Hepatocyte (in vitro differentiated cells): ENCODE data around the gene PCCA. TPM values are rescaled to one million over a fixed set of nuclear protein-coding genes. Genes with fewer than 3 reads are reported as not detected.
"Not testable (repeated sequence)": the region's sequence is repeated elsewhere in the genome, so short reads cannot be mapped to it uniquely, and the experiment has no call there.

Experiments
- DNase-seq: peaks from one replicate; pipeline ENCODE4 v3.0.0-alpha.2; 2016; ENCODE audit warnings: low spot score
- H2AFZ ChIP-seq: fragments of 200-600 bp; sonication (generic); 2 replicates; pipeline ENCODE4 v1.6.0; 2016; ENCODE audit warnings: antibody characterized with exemption, mild to moderate bottlenecking
- H3K27ac ChIP-seq: fragments of 200-600 bp; sonication (generic); 2 replicates; pipeline ENCODE4 v1.5.1; 2016; ENCODE audit warnings: mild to moderate bottlenecking
- H3K27me3 ChIP-seq: fragments of 200-600 bp; sonication (generic); 2 replicates; pipeline ENCODE4 v1.6.1; 2016
- H3K36me3 ChIP-seq: fragments of 200-600 bp; sonication (generic); replicated peaks from 2 replicates; pipeline ENCODE4 v1.5.1; 2016; ENCODE audit warnings: low read depth; ENCODE audit not compliant: insufficient read depth
- H3K4me1 ChIP-seq: fragments of 200-600 bp; sonication (generic); 2 replicates; pipeline ENCODE4 v1.5.1; 2016; ENCODE audit warnings: mild to moderate bottlenecking, moderate library complexity; ENCODE audit not compliant: insufficient read depth
- H3K4me2 ChIP-seq: fragments of 200-600 bp; sonication (generic); 2 replicates; pipeline ENCODE4 v1.6.0; 2016
- H3K4me3 ChIP-seq: fragments of 200-600 bp; sonication (generic); 2 replicates; pipeline ENCODE4 v1.5.1; 2016; ENCODE audit warnings: mild to moderate bottlenecking
- H3K79me2 ChIP-seq: fragments of 200-600 bp; sonication (generic); 2 replicates; pipeline ENCODE4 v1.6.0; 2017; ENCODE audit warnings: mild to moderate bottlenecking
- H3K9me2 ChIP-seq: fragments of 200-600 bp; sonication (generic); replicated peaks from 2 replicates; pipeline ENCODE4 v1.6.0; 2017; ENCODE audit warnings: mild to moderate bottlenecking; ENCODE audit not compliant: insufficient read depth
- H3K9me3 ChIP-seq: fragments of 200-600 bp; sonication (generic); 2 replicates; pipeline ENCODE4 v1.5.1; 2016; ENCODE audit warnings: low read depth, mild to moderate bottlenecking
- H4K20me1 ChIP-seq: fragments of 200-600 bp; sonication (generic); 2 replicates; pipeline ENCODE4 v1.6.0; 2016; ENCODE audit warnings: mild to moderate bottlenecking; ENCODE audit not compliant: insufficient read depth, poor library complexity, severe bottlenecking
- CTCF ChIP-seq: fragments of 200-600 bp; sonication (generic); IDR thresholded peaks from 2 replicates; pipeline ENCODE4 v1.5.1; 2016; ENCODE audit warnings: antibody characterized with exemption, mild to moderate bottlenecking; ENCODE audit not compliant: poor library complexity
- EZH2 ChIP-seq: fragments of 200-600 bp; sonication (generic); IDR thresholded peaks from 2 replicates; pipeline ENCODE4 v1.6.1; 2016; ENCODE audit warnings: antibody characterized with exemption, mild to moderate bottlenecking, borderline replicate concordance
- EZH2phosphoT487 ChIP-seq: fragments of 200-600 bp; sonication (generic); IDR thresholded peaks from one replicate; pipeline ENCODE4 v1.6.1; 2018; ENCODE audit warnings: antibody characterized with exemption, mild to moderate bottlenecking, low read depth, moderate library complexity; ENCODE audit not compliant: unreplicated experiment, severe bottlenecking
- WGBS: methylation state at CpG from one replicate; pipeline ENCODE4 v1.1.6; 2016; ENCODE audit warnings: low lambda C conversion rate; ENCODE audit errors: missing lambda C conversion rate; 5-methylcytosine and 5-hydroxymethylcytosine counted together
- polyA plus RNA-seq: library from polyadenylated mRNA; unstranded; fragments of >200 nt; fragmentation: Nextera tagmentation; extraction: Ambion mirVana; gene quantifications from 2 replicates; pipeline ENCODE4 v1.2.1, GENCODE V29; 2016
- total RNA-seq: library from RNA; depleted of rRNA; stranded (reverse); fragments of >200 nt; gene quantifications from 2 replicates; pipeline ENCODE4 v1.2.3, GENCODE V29; 2014

Gene PCCA
- total and polyA plus RNA-seq, 2 experiments from 2014 or later, result 23.6 to 28.2 TPM

- DNase-seq, result no peak
- no peaks in the 10 kb centered on the region for H3K79me2 ChIP-seq
- no peak overlapping the region for H3K27ac ChIP-seq
- no peaks in the 10 kb centered on the region for H3K4me1 ChIP-seq
- TF ChIP-seq CTCF (no peak), EZH2phosphoT487 (no peak), EZH2 (no peak)
- WGBS, result 92% methylated on average over 8 of the region's 8 CpGs
- no peak overlapping the region for H3K4me2 ChIP-seq
- no peaks in the 10 kb centered on the region for H3K9me3 ChIP-seq
- no peaks in the 10 kb centered on the region for H3K36me3 ChIP-seq
- no peak overlapping the region for H3K4me3 ChIP-seq
- no peak overlapping the region for H2AFZ ChIP-seq
- H3K27me3 ChIP-seq, result no peaks in the 10 kb centered on the region
- no peaks in the 10 kb centered on the region for H3K9me2 ChIP-seq
- no peaks in the 10 kb centered on the region for H4K20me1 ChIP-seq
These were observed 435.1 kb downstream of the PCCA start for GRCh38 chr13:100523981-100524386.

GRCh38 chr13:100524688-100525087, 435.8 kb downstream of the PCCA start:
- not testable (repeated sequence) for H3K27ac ChIP-seq, H3K4me3 ChIP-seq, H3K9me3 ChIP-seq, DNase-seq, H3K9me2 ChIP-seq, H3K4me2 ChIP-seq, H2AFZ ChIP-seq, H3K79me2 ChIP-seq, H4K20me1 ChIP-seq, H3K36me3 ChIP-seq, H3K27me3 ChIP-seq, H3K4me1 ChIP-seq
- WGBS, result 93% methylated on average over 5 of the region's 5 CpGs

GRCh38 chr13:100525453-100526317, 436.8 kb downstream of the PCCA start:
- no peak overlapping the region for H2AFZ ChIP-seq
- 80% methylated on average over 17 of the region's 17 CpGs for WGBS
- DNase-seq, result no peak
- no peaks in the 10 kb centered on the region for H3K4me1 ChIP-seq
- no peaks in the 10 kb centered on the region for H4K20me1 ChIP-seq
- H3K27me3 ChIP-seq, result no peaks in the 10 kb centered on the region
- H3K79me2 ChIP-seq, result no peaks in the 10 kb centered on the region
- TF ChIP-seq EZH2phosphoT487 (no peak), CTCF (no peak), EZH2 (no peak)
- no peaks in the 10 kb centered on the region for H3K36me3 ChIP-seq
- H3K27ac ChIP-seq, result no peak overlapping the region
- H3K9me3 ChIP-seq, result no peaks in the 10 kb centered on the region
- H3K9me2 ChIP-seq, result no peaks in the 10 kb centered on the region
- no peak overlapping the region for H3K4me2 ChIP-seq
- H3K4me3 ChIP-seq, result no peak overlapping the region

GRCh38 chr13:100526318-100527000, 437.6 kb downstream of the PCCA start:
- no peak overlapping the region for H3K27ac ChIP-seq
- no peaks in the 10 kb centered on the region for H3K79me2 ChIP-seq
- no peaks in the 10 kb centered on the region for H3K9me2 ChIP-seq
- no peak overlapping the region for H3K4me2 ChIP-seq
- no peaks in the 10 kb centered on the region for H3K4me1 ChIP-seq
- H2AFZ ChIP-seq, result no peak overlapping the region
- TF ChIP-seq EZH2phosphoT487 (no peak), EZH2 (no peak), CTCF (no peak)
- no peaks in the 10 kb centered on the region for H4K20me1 ChIP-seq
- no peaks in the 10 kb centered on the region for H3K27me3 ChIP-seq
- WGBS, result 92% methylated on average over 27 of the region's 27 CpGs
- no peak for DNase-seq
- no peaks in the 10 kb centered on the region for H3K9me3 ChIP-seq
- H3K36me3 ChIP-seq, result no peaks in the 10 kb centered on the region
- H3K4me3 ChIP-seq, result no peak overlapping the region
